Esophagus squamous epithelium (tissue), 4 donors: ENCODE data around the gene AK9.

Experiments
- POLR2A ChIP-seq, 4 donors: fragments of 450-650 bp; IDR thresholded peaks; one replicate each; pipeline ENCODE4 v1.6.1; 2017; ENCODE audit warnings: antibody characterized with exemption in 4 of 4, mild to moderate bottlenecking in 4 of 4, moderate library complexity in 3 of 4
- TF ChIP-seq, protein P1 (sequence below), 6 experiments: fragments of 450-650 bp in 4 of 6; fragments of 200-600 bp in 2 of 6; sonication (generic) in 2 of 6; IDR thresholded peaks; one replicate each; pipeline ENCODE4 v1.5.1; 2016 to 2019; ENCODE audit warnings: antibody characterized with exemption in 6 of 6, mild to moderate bottlenecking in 4 of 6, moderate library complexity in 4 of 6

- TF ChIP-seq POLR2A (IDR thresholded peaks at IDR 0.05), result no peak
- TF ChIP-seq, protein P1, sequence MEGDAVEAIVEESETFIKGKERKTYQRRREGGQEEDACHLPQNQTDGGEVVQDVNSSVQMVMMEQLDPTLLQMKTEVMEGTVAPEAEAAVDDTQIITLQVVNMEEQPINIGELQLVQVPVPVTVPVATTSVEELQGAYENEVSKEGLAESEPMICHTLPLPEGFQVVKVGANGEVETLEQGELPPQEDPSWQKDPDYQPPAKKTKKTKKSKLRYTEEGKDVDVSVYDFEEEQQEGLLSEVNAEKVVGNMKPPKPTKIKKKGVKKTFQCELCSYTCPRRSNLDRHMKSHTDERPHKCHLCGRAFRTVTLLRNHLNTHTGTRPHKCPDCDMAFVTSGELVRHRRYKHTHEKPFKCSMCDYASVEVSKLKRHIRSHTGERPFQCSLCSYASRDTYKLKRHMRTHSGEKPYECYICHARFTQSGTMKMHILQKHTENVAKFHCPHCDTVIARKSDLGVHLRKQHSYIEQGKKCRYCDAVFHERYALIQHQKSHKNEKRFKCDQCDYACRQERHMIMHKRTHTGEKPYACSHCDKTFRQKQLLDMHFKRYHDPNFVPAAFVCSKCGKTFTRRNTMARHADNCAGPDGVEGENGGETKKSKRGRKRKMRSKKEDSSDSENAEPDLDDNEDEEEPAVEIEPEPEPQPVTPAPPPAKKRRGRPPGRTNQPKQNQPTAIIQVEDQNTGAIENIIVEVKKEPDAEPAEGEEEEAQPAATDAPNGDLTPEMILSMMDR (IDR thresholded peaks at IDR 0.05), result no peak
Observed at GRCh38 chr6:109579361-109579760, 111.6 kb downstream of the AK9 start.
